WERI-Rb-1 (cell line): ENCODE data around the gene MLH3.
"Not testable (repeated sequence)": the region's sequence is repeated elsewhere in the genome, so short reads cannot be mapped to it uniquely, and the experiment has no call there.

Source experiments
- DNase-seq: peaks from one replicate; pipeline ENCODE4 v3.0.0-alpha.2; 2020
- H3K27ac ChIP-seq: fragments of 250-450 bp; sonication (Bioruptor Pico); 2 replicates; pipeline ENCODE4 v1.5.1; 2020; ENCODE audit warnings: mild to moderate bottlenecking, moderate library complexity
- H3K27me3 ChIP-seq: fragments of 250-450 bp; sonication (Bioruptor Pico); 2 replicates; pipeline ENCODE4 v1.5.1; 2021; ENCODE audit warnings: mild to moderate bottlenecking, low read depth, moderate library complexity; ENCODE audit not compliant: insufficient read depth, severe bottlenecking
- H3K36me3 ChIP-seq: fragments of 250-450 bp; sonication (Bioruptor Pico); 2 replicates; pipeline ENCODE4 v1.5.1; 2020; ENCODE audit warnings: mild to moderate bottlenecking, moderate library complexity
- H3K4me3 ChIP-seq: 2 replicates; pipeline ENCODE4 v1.5.1; 2011; ENCODE audit warnings: low read depth, mild to moderate bottlenecking, control low read depth, low read length
- H3K9me3 ChIP-seq: fragments of 250-450 bp; sonication (Bioruptor Pico); 2 replicates; pipeline ENCODE4 v1.5.1; 2021; ENCODE audit warnings: mild to moderate bottlenecking, moderate library complexity; ENCODE audit not compliant: severe bottlenecking
- TF ChIP-seq, protein P1 (sequence below): IDR thresholded peaks from 2 replicates; pipeline ENCODE4 v1.5.1; 2011; ENCODE audit warnings: low read depth, mild to moderate bottlenecking, control low read depth, inconsistent platforms, low read length

The MLH3 gene

GRCh38 chr14:75003250-75004027, 47.8 kb downstream of the MLH3 start:
- TF ChIP-seq, protein P1, sequence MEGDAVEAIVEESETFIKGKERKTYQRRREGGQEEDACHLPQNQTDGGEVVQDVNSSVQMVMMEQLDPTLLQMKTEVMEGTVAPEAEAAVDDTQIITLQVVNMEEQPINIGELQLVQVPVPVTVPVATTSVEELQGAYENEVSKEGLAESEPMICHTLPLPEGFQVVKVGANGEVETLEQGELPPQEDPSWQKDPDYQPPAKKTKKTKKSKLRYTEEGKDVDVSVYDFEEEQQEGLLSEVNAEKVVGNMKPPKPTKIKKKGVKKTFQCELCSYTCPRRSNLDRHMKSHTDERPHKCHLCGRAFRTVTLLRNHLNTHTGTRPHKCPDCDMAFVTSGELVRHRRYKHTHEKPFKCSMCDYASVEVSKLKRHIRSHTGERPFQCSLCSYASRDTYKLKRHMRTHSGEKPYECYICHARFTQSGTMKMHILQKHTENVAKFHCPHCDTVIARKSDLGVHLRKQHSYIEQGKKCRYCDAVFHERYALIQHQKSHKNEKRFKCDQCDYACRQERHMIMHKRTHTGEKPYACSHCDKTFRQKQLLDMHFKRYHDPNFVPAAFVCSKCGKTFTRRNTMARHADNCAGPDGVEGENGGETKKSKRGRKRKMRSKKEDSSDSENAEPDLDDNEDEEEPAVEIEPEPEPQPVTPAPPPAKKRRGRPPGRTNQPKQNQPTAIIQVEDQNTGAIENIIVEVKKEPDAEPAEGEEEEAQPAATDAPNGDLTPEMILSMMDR, result no peak
- peak overlapping the region; percentile 79 for H3K4me3 ChIP-seq
- H3K27ac ChIP-seq, result peak overlapping the region; percentile 55
- H3K36me3 ChIP-seq, result peaks cover 43% of the 10 kb centered on the region
- no peaks in the 10 kb centered on the region for H3K9me3 ChIP-seq
- DNase-seq, result no peak
- H3K27me3 ChIP-seq, result no peaks in the 10 kb centered on the region

DNA sequence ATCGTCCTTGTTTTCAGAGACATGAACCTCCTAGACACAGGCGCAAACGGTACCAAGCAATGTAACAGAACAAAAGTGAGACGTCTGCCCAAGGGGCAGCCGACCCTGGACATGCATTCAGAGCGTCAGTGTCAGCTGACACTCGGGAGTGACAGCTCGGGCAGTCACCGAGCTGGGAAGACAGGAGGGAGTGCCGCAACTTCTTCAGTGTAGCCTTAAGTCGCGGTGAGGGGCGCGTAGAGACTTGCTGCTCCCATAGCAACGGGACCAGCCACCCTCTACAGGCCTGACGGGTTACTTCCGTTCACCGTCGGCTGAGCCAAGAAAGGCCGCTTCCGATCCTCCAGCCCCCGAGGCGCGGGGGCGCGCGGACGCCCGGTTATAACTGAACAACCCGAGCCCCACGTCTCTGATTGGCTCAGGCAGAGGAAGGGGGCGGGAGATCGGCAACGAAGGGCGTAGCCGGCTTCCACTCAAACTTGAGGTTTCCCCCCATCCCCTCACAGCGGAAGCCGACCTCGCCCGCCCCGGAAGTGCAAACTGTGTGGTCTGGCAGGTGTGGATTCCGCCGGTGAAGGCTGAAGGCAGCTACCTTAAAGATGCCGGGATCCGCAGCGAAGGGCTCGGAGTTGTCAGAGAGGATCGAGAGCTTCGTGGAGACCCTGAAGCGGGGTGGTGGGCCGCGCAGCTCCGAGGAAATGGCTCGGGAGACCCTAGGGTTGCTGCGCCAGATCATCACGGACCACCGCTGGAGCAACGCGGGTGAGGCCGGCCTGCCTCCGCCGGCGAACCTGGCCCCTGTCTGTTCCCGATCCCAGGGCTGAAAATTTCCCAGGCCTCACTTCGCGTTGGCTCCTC, 48.6 kb downstream of the MLH3 start, which contains the start of gene EIF2B2:
Gene EIF2B2 (plus strand): TSS at position 530 of the 858 bp plus-strand sequence. CDS start 70 bp downstream, at position 600.
- Histone ChIP-seq H3K27me3 (no peaks in the 10 kb centered on the region), H3K9me3 (no peaks in the 10 kb centered on the region), H3K36me3 (peaks cover 35% of the 10 kb centered on the region), H3K27ac (peak within 1 kb of the TSS; percentile 56), H3K4me3 (peak within 1 kb of the TSS; percentile 79)
- TF ChIP-seq, protein P1, result peak; percentile 30; the same call in 1 of the 2 replicates
- peak; percentile 99 for DNase-seq

- Histone ChIP-seq H3K4me3 (peak overlapping the region; percentile 79), H3K27me3 (no peaks in the 10 kb centered on the region), H3K36me3 (peaks cover 28% of the 10 kb centered on the region), H3K9me3 (no peaks in the 10 kb centered on the region), H3K27ac (peak overlapping the region; percentile 56)
- no peak for DNase-seq
- TF ChIP-seq, protein P1, result no peak
These were observed 49.4 kb downstream of the MLH3 start for GRCh38 chr14:75001899-75002298.

DNA sequence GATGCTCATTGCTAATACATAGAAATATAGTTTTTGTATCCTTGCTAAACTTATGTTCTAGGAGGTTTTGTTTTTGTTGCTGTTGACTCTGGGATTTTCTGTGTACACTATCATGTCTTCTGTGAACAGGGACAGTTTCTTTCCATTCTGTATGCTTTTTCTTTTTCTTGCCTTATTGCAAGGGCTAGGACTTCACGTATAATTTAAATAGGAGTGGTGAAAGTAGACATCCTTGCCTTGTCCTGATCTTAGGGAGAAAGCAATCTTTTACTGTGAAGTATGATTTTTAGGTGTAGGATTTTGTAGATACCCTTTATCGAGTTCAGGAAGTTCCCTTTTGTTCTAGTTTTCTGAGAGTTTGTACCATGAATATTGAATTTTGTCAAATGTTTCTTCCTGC, 50.0 kb downstream of the MLH3 start:
- H3K9me3 ChIP-seq, result no peaks in the 10 kb centered on the region
- H3K27ac ChIP-seq, result no peak overlapping the region
- no peak for DNase-seq
- H3K4me3 ChIP-seq, result no peak overlapping the region
- peaks cover 22% of the 10 kb centered on the region for H3K36me3 ChIP-seq
- TF ChIP-seq, protein P1, result no peak
- H3K27me3 ChIP-seq, result no peaks in the 10 kb centered on the region

DNA sequence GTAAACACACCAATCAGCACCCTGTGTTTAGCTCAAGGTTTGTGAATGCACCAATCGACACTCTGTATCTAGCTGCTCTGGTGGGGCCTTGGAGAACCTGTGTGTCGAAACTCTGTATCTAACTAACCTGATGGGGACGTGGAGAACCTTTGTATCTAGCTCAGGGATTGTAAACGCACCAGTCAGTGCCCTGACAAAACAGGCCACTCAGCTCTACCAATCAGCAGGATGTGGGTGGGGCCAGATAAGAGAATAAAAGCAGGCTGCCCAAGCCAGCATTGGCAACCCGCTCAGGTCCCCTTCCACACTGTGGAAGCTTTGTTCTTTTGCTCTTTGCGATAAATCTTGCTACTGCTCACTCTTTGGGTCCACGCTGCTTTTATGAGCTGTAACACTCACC, 55.5 kb downstream of the MLH3 start:
- H3K9me3 ChIP-seq, H3K27ac ChIP-seq, DNase-seq, H3K36me3 ChIP-seq, H3K27me3 ChIP-seq, H3K4me3 ChIP-seq: not testable (repeated sequence)

DNA sequence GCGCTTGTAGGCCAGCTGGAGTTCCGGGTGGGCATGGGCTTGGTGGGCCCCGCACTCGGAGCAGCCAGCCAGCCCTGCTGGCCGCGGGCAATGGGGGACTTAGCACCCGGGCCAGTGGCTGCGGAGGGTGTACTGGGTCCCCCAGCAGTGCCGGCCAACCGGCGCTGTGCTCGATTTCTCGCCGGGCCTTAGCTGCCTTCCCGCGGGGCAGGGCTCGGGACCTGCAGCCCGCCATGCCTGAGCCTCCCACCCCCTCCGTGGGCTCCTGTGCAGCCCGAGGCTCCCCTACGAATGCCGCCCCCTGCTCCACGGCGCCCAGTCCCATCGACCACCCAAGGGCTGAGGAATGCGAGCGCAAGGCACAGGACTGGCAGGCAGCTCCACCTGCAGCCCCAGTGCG, 57.1 kb downstream of the MLH3 start:
- H3K4me3 ChIP-seq, H3K9me3 ChIP-seq, H3K36me3 ChIP-seq, DNase-seq, H3K27ac ChIP-seq, H3K27me3 ChIP-seq: not testable (repeated sequence)
